Left ventricle myocardium inferior (tissue), 1 donor: Measurements from ENCODE around the gene NNAT. TPM values are rescaled to one million over a fixed set of nuclear protein-coding genes. Genes with fewer than 3 reads are reported as not detected.

ENCODE experiments used
- DNase-seq: peaks from one replicate; pipeline ENCODE4 v3.0.0-alpha.2; 2020
- H3K27ac ChIP-seq: fragments of 200-600 bp; replicated peaks from 2 replicates; pipeline ENCODE4 v1.8.0; 2021
- H3K27me3 ChIP-seq: fragments of 200-600 bp; 2 replicates; pipeline ENCODE4 v1.8.0; 2021; ENCODE audit warnings: low read depth
- H3K36me3 ChIP-seq: fragments of 200-600 bp; 2 replicates; pipeline ENCODE4 v1.8.0; 2021
- H3K4me1 ChIP-seq: fragments of 200-600 bp; 2 replicates; pipeline ENCODE4 v1.8.0; 2021
- H3K4me3 ChIP-seq: fragments of 200-600 bp; 2 replicates; pipeline ENCODE4 v1.8.0; 2021; ENCODE audit warnings: mild to moderate bottlenecking, moderate library complexity
- H3K9me3 ChIP-seq: fragments of 200-600 bp; replicated peaks from 2 replicates; pipeline ENCODE4 v1.8.0; 2021
- intact Hi-C: fragments of 100-400 bp; cut with micrococcal nuclease; formaldehyde crosslinking; loops from one replicate; pipeline ENCODE4 v1.11.0; 2022
- total RNA-seq: library from RNA; stranded (reverse); fragmentation: NEBNext Ultra II Directional; extraction: Animal tissue kit (Norgen Biotek cat#: 25700); gene quantifications from one replicate; pipeline ENCODE4 v1.2.1, GENCODE V29; 2021
- TF ChIP-seq, protein P1 (sequence below): fragments of 200-600 bp; IDR thresholded peaks from 2 replicates; pipeline ENCODE4 v1.8.0; 2021; ENCODE audit warnings: antibody characterized with exemption, mild to moderate bottlenecking, borderline replicate concordance
- donor health status: DM: no; HTN: yes; CAD: no; lungs with severe emphysema.

NNAT gene
- total RNA-seq, 1 donor from 2014 or later, result 0.33 TPM

DNA sequence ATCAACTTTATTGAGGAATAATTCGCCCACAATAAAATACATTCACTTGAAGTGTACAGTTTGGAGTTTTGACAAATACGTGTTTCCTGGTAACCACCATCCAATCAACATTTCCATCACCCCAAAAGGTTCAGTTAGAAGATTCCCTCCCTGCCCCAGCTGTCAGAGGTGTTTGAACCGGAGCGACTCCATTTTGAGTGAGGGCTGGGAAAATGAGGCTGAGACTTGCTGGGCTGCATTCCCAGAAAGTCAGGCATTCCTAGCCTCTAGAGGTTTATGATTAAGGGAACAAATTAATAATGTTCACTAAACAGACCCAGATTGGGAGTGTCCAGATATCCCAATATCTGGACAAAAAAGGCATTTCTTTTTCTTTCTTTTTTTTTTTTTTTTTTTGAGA lies 39.6 kb downstream of the NNAT start:
- TF ChIP-seq, protein P1, sequence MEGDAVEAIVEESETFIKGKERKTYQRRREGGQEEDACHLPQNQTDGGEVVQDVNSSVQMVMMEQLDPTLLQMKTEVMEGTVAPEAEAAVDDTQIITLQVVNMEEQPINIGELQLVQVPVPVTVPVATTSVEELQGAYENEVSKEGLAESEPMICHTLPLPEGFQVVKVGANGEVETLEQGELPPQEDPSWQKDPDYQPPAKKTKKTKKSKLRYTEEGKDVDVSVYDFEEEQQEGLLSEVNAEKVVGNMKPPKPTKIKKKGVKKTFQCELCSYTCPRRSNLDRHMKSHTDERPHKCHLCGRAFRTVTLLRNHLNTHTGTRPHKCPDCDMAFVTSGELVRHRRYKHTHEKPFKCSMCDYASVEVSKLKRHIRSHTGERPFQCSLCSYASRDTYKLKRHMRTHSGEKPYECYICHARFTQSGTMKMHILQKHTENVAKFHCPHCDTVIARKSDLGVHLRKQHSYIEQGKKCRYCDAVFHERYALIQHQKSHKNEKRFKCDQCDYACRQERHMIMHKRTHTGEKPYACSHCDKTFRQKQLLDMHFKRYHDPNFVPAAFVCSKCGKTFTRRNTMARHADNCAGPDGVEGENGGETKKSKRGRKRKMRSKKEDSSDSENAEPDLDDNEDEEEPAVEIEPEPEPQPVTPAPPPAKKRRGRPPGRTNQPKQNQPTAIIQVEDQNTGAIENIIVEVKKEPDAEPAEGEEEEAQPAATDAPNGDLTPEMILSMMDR, result no peak
- H3K27me3 ChIP-seq, result peaks cover 60% of the 10 kb centered on the region

GRCh38 chr20:37562695-37563480 lies 41.8 kb downstream of the NNAT start:
- no peak overlapping the region for H3K4me3 ChIP-seq
- H3K27ac ChIP-seq, result no peak overlapping the region
- H3K4me1 ChIP-seq, result peaks cover 6% of the 10 kb centered on the region
- no peaks in the 10 kb centered on the region for H3K36me3 ChIP-seq
- H3K9me3 ChIP-seq, result no peaks in the 10 kb centered on the region
- TF ChIP-seq, protein P1, result no peak
- intact Hi-C loops, result loop anchor here (10.0 kb wide), 1 partner anchor 432 kb away; no protein-coding TSS in a partner anchor
- no peak for DNase-seq
- H3K27me3 ChIP-seq, result peaks cover 69% of the 10 kb centered on the region

More for the DNA sequence above, 39.6 kb downstream of the NNAT start:
- H3K4me1 ChIP-seq, result peaks cover 6% of the 10 kb centered on the region
- intact Hi-C loops, result loop anchor here (10.0 kb wide), 1 partner anchor 434 kb away; no protein-coding TSS in a partner anchor
- no peaks in the 10 kb centered on the region for H3K9me3 ChIP-seq
- no peak overlapping the region for H3K4me3 ChIP-seq
- no peaks in the 10 kb centered on the region for H3K36me3 ChIP-seq
- H3K27ac ChIP-seq, result no peak overlapping the region
- no peak for DNase-seq

- H3K27me3 ChIP-seq, result peaks cover 80% of the 10 kb centered on the region
- H3K9me3 ChIP-seq, result no peaks in the 10 kb centered on the region
- H3K36me3 ChIP-seq, result no peaks in the 10 kb centered on the region
- no peak overlapping the region for H3K27ac ChIP-seq
- no peak overlapping the region for H3K4me3 ChIP-seq
- H3K4me1 ChIP-seq, result peaks cover 6% of the 10 kb centered on the region
- TF ChIP-seq, protein P1, result no peak
- intact Hi-C loops, result loop anchor here (10.0 kb wide), 1 partner anchor 431 kb away; no protein-coding TSS in a partner anchor
- DNase-seq, result no peak
These were observed 43.0 kb downstream of the NNAT start for GRCh38 chr20:37564016-37564387.

DNA sequence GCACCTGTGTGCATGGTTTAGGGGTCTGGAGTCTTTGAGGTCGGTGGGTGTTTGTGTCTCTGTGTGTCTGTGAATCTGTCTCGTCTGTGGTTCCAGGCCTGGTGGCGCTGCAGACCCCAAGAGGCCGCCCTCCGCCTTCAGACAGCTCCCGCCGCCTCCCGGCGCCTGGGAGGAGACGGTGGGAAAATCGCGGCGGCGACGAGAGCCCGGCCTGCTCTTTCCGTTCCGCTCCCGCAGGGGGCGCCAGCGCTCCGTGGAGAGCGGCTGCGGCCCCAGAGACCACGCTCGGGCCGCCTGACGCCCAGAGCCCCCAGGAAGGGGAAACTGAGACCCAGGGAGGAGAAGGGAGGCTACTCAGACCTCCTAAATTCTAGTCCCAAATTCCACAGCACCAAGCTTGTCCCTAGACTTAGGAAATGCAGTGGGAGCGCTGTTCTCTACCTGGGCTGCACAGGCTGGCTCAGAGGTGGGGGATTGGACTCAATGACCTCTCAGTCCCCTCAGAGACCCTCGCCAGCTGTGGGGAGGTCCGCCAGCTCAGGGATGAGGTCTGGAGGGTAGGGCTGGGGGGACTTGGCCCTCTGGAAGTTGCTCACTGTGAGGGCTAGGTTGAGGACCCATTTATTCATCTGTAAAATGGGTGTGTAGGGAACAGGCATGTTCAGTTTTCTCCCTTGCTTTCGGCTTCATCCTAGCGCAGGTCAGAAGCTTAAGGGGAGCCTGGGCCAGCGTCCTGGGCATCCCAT lies 43.5 kb downstream of the NNAT start:
- Histone ChIP-seq H3K36me3 (no peaks in the 10 kb centered on the region), H3K27me3 (peaks cover 85% of the 10 kb centered on the region), H3K4me1 (peaks cover 6% of the 10 kb centered on the region), H3K9me3 (no peaks in the 10 kb centered on the region), H3K27ac (no peak overlapping the region), H3K4me3 (no peak overlapping the region)
- intact Hi-C loops, result loop anchor here (10.0 kb wide), 1 partner anchor 430 kb away; no protein-coding TSS in a partner anchor
- DNase-seq, result peak; percentile 25
- TF ChIP-seq, protein P1, result peak; percentile 92

DNA sequence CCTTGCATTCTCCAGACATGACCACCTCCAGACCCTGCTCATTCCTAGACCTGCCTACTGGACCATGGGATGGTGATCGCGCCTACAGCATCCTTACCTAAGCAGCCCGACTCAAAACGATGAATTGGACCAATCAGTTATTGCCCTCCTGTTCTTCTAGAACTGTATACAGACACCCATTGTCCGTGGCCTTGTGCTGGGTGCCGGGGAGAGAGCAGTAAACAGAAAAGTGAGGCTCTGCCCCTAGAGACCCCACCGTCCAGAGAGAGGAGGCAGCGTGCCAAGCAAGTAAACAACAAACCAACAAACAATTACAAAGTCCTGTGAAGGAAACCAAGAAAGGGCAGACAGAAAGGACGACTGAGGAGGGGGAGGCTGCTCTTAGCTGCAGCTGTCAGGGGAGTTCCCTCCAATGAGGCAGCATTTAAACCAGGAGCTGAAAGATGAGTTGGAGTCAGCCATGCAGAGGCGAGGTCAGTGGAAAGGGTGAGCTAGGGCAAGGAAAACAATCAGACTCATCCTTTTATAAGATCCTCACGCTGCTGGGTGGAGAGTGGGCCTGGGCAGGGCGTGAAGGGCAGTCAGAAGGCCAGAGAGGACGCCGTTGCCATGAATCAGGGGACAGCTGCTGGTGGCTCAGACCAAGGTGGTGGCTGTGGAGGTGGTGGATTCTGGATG lies 44.2 kb downstream of the NNAT start:
- peaks cover 6% of the 10 kb centered on the region for H3K4me1 ChIP-seq
- no peak overlapping the region for H3K4me3 ChIP-seq
- peaks cover 93% of the 10 kb centered on the region for H3K27me3 ChIP-seq
- intact Hi-C loops, result loop anchor here (10.0 kb wide), 1 partner anchor 430 kb away; no protein-coding TSS in a partner anchor
- no peak overlapping the region for H3K27ac ChIP-seq
- TF ChIP-seq, protein P1, result no peak
- H3K9me3 ChIP-seq, result no peaks in the 10 kb centered on the region
- DNase-seq, result no peak
- H3K36me3 ChIP-seq, result no peaks in the 10 kb centered on the region
